ENCODE measurements around the gene DDX25.
A peak's percentile ranks its signal among the peaks of the same experiment; 100 is the strongest.

The DDX25 gene

DNA sequence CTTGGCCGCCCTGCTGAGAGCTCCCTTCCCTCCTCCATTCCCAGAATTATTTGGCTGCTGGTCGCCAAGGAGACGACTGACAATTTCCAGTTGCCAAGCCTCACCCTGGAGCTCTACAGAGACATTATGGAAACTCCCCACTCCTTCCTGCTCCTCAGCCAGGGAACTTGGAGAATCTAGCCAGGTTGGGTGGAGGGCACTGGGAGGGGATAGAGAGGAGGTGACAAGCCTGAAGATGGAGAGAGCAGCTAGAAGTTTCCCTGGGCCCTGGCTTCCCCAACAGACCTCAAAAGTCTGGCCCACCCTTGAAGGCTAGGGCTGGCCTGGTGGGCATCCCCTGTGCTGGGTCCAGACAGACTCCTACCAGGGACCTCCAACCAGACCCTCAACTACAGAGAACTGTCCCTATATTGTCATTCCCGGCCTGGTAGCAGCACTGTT, 34.8 kb downstream of the DDX25 start:
- DNase-seq, result no peak

DNA sequence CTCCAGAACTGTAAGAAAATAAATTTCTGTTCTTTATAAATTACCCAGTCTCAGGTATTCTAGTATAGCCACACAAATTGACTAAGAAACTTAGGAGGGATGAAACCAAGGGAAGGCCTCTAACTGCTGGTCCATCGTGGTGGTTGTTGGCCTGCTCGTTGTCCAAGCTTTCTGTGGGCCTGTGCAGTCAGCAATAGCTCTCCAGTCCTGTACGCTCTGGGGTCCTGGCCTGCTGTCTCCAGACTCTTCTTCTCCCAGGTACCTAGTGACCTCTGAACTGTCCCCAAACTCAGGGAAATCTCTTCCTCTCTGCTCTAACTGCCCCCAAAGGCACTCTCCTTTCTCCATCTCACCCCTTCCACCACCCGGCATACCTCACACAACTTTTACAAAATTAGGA, 35.8 kb downstream of the DDX25 start:
- DNase-seq, result no peak

DNA sequence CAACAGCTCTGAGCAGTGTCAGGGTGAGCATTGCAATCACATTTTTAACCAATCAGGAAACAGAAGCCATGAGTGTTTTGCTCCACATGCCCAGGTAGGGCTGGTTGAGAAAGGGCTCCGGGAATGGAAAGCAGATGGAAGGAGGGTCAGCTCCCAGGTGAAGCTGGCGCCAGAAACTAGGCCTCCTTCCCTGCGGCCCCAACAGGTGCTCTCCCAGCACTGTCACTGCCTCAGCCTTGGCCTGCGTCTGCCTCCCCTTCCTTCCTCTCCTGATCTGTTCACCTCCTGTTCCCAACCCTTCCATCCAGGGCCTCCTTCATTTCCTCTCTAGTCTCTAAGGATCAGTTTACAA, 36.9 kb downstream of the DDX25 start:
- DNase-seq, result no peak

DNA sequence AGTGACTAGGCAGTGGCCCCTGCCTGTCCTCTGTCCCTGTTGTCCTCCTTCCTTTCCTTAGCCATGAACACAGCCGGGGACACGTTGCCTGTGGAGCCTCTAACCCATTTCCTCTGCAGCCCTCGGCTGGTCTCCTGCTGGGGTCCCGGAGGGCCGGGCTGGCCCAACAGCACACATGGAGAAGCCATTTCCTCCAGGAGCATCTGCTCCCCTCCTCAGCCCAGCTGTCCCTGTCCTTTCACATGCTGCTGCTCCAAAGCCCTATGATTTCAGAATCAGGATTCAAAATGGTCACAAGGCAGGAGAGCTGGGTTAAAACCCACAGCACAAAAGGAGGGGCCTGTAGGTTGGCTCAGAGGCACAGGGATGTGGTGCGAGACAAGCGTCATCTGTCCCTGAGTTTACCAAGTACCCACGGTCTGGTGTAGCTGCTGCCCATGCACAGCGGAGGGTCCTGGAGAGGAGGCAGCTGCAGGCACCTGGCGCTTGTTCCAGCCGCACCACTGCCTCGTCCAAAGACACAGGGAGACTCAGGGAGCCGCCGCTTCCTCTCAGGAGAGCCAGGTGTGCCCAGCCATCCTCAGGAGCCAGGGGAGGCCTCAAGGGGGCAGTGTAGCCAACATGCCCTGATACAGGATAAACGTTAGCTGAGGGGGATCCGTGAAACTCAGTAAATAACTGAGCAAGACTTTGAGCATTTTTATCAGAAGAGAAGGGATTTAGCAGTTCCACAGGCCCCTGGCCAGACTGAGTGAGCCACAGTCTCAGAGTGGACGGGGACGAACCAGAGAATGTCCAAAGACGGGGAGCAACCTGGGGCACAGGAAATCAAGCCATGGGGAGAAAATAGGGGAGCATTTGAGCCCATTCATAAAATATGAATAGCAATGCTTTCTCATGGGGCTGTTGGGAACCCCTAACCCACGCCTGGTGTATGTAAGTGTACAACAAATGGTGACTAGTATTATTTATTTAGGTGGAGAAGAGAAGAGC, 37.6 kb downstream of the DDX25 start:
- DNase-seq, result peak; percentile 72

DNA sequence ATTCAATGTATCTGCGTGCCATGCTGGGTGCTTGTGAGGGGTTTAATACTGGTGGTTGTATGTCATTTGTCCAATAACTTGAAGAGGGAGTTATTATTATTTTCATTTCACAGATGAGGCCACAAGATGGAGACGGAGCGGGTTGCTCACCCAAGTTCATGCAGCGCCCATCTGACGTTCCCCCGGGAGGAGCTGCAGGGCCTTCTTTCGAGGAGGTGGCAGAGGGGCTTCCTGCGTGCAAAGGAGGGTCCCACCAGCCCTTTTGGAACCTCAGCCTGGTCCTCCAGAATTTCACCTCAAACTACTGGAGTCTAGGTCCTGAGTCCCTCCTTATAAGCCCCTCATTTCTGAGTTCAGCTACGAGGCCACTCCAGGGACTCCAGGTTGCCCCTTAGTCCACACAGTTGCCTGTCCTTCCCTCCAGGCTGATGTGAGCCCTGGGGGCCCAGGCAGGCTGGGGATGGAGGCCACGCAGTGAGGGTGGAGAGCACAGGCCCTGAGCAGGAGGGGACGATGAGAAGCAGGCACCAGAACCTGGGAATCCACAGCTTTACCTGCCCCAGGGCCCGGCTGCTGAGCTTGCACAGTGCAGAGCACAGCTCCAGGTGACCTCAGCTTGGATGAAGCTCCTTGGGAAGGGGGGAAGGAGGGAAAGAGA, 38.6 kb downstream of the DDX25 start:
- DNase-seq, result no peak

DNA sequence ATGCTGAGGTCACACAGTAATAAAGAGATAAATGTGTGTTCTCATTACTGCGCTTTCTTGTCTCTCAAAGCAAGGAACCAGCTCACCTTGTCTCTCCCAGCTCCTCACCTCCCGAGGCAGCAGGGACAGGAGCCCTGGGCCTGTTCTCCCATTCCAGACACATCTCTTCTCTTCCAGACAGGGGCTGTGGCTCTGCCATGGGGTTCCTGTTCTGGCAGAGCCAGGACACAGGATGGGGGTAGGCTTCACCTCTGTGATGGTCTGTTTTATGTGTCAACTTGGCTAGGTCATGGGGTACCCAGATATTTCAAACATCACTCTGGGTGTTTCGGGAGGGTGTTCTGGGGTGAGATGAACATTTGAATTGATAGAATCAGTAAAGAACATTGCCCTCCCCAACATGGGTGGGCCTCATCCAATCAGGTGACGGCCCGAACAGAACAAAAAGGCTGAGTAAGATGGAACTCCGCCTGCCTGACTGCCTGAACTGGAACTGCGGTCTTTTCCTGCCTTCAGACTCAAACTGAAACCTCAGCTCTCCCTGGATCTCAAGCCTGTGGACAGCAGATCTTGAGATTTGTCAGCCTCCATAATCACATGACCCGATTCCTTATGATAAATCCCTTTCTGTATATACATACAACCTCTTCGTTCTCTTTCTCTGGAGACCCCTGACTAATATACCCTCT, 39.5 kb downstream of the DDX25 start:
- no peak for DNase-seq

DNA sequence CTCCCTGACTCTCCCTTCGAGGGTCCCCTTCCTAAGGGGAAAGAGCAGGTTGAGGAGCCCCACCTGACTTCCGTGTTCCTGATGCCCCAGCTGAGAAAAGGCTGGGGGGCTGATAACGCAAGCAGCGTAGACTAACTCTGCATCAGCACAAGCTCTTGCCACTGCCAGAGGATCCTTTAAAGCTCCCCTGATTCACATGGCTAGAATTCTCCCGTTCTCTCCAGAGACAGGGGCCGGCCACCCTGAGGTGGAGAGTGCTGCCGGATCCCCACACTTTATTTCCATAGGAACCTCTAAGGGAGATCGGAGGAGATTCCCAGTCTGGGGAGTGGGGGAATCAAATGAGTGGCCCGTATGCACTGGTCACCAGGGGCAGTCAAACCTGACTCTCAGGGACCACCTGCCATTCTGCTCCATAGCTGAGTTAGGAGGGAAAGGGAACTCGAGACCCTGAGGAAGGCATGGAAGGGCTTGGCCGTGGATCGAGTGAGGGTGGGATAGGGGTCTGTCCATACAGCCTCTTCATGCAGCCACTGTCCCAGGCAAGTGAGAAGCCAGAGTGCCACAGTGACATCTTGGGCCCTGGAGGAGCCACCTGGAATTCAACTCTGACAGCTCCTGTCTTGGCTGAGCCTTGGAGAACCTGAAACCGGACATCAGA, 40.2 kb downstream of the DDX25 start:
- no peak for DNase-seq

DNA sequence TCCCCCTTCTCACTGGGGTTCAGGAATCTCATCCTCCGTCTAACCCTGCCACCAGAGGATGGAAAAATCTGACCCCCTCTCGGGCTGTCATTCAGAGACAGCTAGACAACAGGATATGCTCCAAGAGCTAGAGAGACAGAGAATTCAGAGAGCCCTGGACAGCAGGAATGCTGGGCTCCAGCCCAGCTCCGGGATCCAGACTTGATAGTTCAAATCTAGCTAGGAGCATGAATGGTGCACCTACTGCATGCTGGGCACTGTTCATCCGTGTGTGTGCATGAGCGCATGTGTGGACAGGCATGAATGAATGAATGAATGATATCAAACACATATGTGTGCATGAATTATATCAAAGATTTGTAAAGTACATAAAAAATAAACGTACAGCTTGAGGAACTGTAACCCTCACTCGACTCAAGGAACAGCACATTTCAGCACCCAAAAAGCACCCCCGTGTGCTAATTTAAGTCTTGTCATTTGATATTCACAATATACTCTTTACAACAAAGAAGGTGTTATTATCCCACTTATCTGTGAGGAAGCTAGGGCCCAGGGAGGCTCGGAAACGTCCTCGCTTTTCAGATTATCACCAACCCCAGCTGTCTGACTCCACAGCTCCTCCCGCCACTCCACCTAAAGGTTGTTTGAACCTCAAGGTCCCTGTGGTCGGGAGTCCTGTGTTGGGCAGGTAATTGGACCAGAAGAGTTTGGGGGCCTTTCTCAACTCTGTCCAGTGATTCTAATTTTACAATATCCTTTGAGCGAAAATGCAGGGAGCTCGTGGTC, 40.9 kb downstream of the DDX25 start:
- no peak for DNase-seq

DNA sequence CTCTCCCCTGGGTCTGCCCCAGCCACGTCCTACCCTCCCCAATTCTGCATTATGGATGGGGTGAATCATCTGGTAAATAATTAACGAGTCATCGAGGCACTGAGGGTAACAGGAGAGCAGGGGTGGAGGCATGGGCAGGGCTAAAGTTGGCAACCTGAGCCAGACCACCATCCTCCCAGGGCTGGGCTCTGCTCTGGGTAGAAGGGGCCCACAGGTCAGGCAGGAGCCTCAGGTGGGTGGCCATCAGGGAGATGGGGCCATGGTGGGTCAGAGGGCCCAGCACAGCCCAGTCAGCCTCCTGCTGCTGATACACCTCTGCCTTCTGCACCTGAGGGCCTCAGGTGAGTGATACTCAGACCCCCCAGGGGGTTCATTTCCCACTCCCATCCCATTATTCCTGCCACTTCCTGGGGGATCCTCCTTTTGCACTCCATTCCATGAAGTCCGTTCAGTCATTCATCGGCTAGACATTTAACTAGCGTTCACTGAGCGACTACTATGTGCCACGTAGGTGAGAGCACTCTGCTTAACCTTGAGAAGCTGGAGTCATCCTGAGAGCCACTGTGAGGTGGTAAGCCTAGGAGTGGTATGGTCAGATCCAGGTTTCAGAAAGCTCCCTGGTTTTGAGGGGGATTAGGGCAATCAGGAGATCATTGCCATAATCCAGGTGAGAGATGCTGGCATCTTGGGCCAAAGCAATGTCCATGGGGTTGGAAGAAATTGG, 41.7 kb downstream of the DDX25 start, which contains the start of gene VSIG10L2:
Gene VSIG10L2 (plus strand): TSS at position 248 of the 724 bp plus-strand sequence. CDS start 12 bp downstream, at position 260.
- no peak for DNase-seq

DNA sequence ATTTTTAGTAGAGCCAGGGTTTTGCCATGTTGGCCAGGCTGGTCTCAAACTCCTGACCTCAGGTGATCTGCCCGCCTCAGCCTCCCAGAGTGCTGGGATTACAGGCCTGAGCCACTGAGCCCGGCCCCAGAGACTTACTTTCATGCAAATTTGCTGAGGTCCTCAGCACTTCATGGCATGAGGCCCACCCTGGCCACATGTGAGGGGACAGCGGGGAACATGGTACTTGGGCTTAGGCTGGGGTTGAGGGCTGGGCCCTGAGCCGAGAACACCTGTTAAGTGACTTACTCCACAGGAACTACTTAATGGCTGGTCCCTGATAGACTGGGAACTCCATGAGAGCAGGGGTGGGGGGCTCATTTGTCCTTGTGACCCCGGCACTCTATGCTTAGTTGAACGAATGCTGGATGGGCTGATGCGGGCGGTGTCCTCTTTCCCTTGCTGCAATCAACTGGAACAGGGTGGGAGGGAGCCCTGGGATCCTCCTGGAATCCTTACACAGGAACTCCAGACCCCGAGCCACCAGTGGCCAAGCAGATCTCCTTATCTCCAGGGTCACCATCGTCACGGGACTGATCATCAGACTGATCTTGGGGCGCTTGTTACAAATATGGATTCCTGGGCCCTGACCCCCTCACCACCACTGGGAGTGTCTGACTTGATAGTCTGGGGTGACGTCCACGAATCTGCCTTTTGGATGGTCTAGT, 42.6 kb downstream of the DDX25 start:
- no peak for DNase-seq

DNA sequence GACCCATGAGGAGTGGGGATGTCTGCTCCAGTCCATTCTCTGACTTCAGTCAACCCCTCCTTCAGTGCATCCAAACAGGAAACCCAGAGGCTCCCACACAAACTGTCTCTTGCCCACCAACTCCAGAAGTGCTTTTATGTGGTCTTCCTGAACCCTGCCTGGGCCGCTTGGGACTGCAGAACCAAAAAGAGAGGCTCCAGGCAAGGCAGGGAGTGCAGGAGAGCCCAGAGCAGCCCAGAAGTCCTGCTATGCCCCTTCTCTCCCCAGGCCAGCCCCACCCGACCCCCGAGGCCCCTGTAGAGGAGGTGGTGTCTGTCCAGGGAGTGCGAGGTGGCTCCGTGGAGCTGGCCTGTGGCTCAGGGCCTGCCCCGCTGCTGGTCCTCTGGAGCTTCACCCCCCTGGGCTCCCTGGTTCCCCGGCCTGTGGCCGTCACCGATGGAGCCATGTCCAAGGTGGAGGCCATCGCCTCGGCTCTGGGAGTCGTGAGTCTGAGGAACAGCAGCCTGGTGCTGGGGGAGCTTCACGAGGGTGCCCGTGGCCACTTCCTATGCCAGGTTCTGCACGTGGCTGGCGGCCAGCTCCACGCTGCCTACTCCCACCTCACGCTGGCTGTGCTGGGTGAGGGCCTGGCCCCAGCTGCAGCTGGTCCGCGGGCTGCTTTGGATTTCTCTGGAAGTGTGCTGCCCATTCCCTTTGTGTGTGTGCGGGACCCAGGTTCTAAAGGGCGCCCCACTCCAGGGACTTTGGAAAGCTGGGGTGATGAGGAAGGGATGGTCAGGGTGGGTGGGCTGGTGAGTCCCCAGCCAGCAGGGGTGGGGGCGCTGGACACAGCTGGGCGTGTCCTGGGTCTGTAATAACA, 43.3 kb downstream of the DDX25 start:
- DNase-seq, result no peak

DNA sequence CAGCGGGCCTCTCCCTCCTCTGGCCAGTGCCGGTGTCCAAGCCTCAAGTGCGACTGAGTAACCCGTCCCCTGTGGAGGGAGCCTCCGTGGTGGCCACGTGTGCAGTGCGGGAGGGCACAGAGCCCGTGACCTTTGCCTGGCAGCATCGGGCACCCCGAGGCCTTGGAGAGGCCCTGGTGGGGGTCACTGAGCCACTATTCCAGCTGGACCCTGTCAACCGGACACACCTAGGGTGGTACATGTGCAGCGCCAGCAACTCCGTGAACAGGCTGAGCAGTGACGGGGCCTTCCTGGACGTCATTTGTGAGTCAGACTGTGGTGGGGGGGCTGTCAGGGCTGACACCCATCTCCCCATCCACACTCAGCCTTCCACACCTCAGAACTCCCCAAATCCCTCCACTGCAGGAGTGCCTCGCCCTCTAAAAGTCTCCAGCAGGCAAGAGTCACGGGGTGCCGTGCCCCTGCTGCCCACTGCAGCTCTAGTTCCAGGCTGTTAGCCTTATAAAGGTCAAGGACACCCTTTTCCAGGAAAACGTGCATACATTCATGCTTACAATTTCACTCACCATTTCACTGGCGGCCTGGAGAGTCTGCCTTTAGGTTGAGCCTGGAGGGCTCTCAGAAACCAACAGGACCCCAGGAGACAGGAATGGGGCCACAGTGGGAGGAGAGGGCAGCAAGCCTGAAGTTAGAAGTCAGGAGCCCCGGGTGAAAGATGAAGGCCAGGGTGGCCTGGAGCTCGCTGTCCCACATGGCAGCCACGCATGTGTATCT, 44.2 kb downstream of the DDX25 start:
- DNase-seq, result no peak

DNA sequence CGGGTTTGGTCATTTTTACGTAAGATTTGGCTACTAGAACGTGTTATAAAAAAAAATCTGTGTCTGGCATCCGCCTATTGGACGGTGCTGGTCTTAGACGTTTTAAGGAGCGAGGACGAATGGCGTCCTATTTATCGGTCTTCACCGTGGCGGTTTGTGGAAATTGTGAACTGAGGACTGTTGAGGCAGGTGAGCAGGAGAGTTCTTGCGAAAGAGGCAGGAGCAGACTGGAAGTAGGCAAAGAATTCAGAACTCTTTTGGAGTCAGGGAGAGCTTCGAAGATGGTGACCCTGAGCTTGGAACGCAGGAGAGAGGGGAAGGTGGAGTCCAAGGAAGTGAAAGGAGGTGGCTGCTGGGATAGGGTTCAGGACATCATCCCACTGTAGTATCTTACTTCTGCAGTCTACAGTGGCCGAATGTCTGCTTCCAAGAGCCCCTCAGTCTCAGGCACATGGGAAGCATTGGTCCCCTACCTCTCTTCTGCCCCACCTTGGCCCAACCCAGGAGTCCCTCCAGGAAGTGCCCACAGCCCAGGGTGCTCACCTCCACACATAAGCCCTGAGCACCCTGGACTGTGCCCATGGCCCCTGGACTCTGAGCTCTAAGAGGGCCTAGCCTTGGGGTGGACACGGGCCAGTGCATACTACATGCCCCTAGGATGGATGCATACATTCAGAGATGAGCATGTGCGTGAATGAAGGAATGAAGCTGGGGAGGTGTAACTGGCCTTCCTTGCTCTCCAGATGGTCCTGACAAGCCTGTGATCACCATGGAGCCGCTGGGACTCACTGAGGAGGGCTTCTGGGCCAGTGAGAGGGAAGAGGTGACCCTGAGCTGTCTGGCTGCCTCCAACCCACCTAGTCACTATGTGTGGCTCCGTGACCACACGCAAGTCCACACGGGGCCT, 45.2 kb downstream of the DDX25 start:
- no peak for DNase-seq

DNA sequence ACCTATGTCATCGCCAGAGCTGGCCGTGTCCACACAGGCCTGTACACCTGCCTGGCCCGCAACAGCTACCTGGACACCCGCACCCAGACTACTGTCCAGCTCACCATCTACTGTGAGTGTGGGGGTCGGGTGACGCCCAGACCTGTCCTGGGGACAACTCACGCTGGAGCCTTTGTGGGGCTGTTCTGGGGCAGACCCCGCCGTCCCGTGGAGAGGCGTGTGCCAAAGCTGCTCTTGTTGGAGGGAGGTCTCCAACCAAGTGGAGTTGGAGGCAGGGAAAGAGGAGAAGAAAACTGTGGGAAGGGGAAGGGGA, 45.8 kb downstream of the DDX25 start:
- DNase-seq, result no peak

DNA sequence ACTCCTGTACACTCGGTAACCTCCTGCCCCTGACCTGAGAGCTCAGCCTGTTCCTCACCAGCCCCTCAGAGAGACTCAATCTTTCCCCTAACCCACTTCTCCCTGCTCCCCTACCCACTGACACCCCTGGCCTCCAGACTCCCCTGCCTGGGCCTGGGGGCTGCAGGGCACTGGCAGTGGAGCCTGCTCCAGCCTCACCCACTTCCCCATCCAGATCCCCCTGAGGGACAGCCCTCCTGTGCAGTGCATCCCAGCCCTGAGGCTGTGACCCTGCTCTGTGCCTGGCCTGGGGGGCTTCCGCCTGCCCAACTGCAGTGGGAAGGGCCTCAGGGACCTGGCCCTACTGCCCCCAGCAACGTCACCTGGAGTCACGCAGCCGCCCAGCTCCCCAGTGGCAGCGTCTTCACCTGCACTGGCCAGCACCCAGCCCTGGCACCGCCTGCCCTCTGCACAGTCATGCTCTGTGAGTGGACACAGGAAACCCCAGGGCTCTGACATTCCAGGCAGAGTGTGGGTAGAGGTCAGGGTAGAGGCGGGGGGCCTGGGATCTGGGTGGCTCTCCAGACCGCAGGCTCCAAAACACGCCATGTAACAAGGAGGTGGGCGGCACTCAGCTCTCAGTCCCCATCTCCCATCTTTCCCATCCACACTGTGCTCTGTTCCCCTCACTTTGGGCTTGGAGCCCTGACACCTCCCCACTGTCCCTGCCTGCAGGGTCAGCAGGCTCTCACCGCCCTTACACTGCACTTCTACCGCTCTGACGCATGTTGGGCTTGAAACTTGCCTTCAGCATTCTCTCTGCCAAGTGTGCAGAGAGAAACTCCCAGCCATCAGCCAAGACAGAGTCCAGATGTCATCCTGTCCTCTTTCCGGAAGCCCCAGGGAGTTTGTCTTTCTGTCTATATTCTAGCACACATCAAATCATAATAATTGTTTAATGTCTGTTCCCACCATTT, 46.7 kb downstream of the DDX25 start:
- DNase-seq, result no peak

DNA sequence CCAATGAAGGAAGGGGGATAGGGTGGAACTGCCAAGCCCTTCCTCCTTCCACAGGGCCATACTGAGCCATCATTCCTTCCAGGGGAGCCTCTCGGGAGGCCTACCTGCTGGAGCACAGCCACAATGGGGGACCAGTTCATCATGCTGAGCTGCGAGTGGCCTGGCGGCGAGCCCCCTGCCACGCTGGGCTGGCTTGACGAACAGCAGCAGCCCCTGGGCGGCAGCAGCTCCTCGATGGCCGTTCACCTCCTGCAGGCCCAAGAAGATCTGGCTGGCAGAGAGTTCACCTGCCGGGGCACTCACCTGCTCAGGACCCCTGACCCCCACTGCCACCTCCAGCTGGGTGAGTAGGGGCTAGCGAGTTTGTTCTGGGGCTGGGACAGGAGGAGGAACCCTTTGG, 47.4 kb downstream of the DDX25 start:
- no peak for DNase-seq

DNA sequence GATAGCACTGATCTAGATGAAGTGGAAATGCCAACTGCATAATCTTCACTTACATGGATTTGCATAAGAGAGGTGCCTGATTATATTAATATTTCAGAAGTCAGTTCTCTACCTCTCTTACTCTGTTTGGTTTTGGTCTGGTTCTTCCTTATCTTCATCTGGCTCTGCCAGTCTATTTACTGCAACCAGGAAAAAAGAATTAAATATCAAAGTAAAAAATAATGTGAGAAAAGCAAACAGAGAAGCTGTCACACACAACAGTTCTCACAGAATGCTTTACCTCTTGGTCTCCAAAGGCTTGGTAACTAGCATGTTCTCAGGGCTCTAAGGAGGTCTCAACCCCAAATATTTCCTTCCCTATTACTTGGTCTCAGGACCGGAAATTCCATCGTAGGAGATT, 48.3 kb downstream of the DDX25 start:
- no peak for DNase-seq
